ENCODE measurements around the gene ZKSCAN2.

DNA sequence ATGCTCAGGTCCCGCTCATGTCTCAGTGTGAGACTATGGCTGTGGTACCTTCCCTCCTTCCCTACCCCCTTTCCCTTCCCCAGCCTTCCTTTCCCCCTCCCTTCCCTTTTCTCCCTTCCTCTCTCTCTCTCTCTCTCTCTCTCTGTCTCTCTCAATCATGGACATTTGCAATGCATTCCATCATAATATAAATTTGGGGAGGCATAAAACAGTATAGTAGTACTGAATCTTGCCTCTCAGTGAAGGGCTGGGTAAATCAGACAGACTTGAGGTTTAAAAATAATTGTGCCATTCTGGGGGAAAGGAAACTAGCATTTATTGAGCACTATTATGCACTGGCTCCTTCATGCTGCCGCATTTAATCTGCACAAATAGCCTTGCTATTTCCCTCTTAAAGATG, 4.3 kb downstream of the ZKSCAN2 start:
- TF ChIP-seq, protein P1, sequence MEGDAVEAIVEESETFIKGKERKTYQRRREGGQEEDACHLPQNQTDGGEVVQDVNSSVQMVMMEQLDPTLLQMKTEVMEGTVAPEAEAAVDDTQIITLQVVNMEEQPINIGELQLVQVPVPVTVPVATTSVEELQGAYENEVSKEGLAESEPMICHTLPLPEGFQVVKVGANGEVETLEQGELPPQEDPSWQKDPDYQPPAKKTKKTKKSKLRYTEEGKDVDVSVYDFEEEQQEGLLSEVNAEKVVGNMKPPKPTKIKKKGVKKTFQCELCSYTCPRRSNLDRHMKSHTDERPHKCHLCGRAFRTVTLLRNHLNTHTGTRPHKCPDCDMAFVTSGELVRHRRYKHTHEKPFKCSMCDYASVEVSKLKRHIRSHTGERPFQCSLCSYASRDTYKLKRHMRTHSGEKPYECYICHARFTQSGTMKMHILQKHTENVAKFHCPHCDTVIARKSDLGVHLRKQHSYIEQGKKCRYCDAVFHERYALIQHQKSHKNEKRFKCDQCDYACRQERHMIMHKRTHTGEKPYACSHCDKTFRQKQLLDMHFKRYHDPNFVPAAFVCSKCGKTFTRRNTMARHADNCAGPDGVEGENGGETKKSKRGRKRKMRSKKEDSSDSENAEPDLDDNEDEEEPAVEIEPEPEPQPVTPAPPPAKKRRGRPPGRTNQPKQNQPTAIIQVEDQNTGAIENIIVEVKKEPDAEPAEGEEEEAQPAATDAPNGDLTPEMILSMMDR (IDR thresholded peaks at IDR 0.05 in 2 of 3, conservative IDR thresholded peaks at IDR 0.05 in 1 of 3; ENCODE audit: insufficient read depth in 2 of 3, low read depth in 1 of 3, low read length in 3 of 3), result no peak
- no peak for TF ChIP-seq ZNF324 (CRISPR knock-in tag; IDR thresholded peaks at IDR 0.05)
- TF ChIP-seq, protein P2, sequence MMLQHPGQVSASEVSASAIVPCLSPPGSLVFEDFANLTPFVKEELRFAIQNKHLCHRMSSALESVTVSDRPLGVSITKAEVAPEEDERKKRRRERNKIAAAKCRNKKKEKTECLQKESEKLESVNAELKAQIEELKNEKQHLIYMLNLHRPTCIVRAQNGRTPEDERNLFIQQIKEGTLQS (IDR thresholded peaks at IDR 0.05), result no peak
- TF ChIP-seq, protein P2 (CRISPR knock-in tag; conservative IDR thresholded peaks at IDR 0.05), result no peak
- TF ChIP-seq, protein P3, sequence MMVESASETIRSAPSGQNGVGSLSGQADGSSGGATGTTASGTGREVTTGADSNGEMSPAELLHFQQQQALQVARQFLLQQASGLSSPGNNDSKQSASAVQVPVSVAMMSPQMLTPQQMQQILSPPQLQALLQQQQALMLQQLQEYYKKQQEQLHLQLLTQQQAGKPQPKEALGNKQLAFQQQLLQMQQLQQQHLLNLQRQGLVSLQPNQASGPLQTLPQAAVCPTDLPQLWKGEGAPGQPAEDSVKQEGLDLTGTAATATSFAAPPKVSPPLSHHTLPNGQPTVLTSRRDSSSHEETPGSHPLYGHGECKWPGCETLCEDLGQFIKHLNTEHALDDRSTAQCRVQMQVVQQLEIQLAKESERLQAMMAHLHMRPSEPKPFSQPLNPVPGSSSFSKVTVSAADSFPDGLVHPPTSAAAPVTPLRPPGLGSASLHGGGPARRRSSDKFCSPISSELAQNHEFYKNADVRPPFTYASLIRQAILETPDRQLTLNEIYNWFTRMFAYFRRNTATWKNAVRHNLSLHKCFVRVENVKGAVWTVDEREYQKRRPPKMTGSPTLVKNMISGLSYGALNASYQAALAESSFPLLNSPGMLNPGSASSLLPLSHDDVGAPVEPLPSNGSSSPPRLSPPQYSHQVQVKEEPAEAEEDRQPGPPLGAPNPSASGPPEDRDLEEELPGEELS (CRISPR knock-in tag; IDR thresholded peaks at IDR 0.05; ENCODE audit: borderline replicate concordance), result no peak
- TF ChIP-seq POLR2AphosphoS5 (IDR thresholded peaks at IDR 0.05; ENCODE audit: control insufficient read depth, insufficient read depth, low read depth, low read length), result no peak
- TF ChIP-seq TAF1 (IDR thresholded peaks at IDR 0.05; ENCODE audit: control insufficient read depth, extremely low read depth, insufficient read depth, low read length, severe bottlenecking), result no peak
- no peak for TF ChIP-seq POLR2A (conservative IDR thresholded peaks at IDR 0.05)
- no peak for TF ChIP-seq RBFOX2 (IDR thresholded peaks at IDR 0.05; ENCODE audit: low read depth, low read length)
- TF ChIP-seq EZH2 (IDR thresholded peaks at IDR 0.05; ENCODE audit: borderline replicate concordance, low read depth, low read length), result no peak
- no peak for TF ChIP-seq EP300 (IDR thresholded peaks at IDR 0.05; ENCODE audit: low read length)
- TF ChIP-seq PHF8 (IDR thresholded peaks at IDR 0.05; ENCODE audit: borderline replicate concordance, low read length), result no peak
- TF ChIP-seq FUS (optimal IDR thresholded peaks at IDR 0.05; ENCODE audit: low read depth, low read length), result no peak
- no peak for TF ChIP-seq SMAD1 (IDR thresholded peaks at IDR 0.05; ENCODE audit: low read depth, low read length, partially characterized antibody)
